ENCODE measurements around the gene IKBKG. TPM values are rescaled to one million over a fixed set of nuclear protein-coding genes. Genes with fewer than 3 reads are reported as not detected.

The IKBKG gene
- total and polyA plus RNA-seq, 2 of the 13 experiments (the other 11 are each of a cell fraction or from before 2014, with no cell fraction given) = 30.6 to 44.3 TPM

DNA sequence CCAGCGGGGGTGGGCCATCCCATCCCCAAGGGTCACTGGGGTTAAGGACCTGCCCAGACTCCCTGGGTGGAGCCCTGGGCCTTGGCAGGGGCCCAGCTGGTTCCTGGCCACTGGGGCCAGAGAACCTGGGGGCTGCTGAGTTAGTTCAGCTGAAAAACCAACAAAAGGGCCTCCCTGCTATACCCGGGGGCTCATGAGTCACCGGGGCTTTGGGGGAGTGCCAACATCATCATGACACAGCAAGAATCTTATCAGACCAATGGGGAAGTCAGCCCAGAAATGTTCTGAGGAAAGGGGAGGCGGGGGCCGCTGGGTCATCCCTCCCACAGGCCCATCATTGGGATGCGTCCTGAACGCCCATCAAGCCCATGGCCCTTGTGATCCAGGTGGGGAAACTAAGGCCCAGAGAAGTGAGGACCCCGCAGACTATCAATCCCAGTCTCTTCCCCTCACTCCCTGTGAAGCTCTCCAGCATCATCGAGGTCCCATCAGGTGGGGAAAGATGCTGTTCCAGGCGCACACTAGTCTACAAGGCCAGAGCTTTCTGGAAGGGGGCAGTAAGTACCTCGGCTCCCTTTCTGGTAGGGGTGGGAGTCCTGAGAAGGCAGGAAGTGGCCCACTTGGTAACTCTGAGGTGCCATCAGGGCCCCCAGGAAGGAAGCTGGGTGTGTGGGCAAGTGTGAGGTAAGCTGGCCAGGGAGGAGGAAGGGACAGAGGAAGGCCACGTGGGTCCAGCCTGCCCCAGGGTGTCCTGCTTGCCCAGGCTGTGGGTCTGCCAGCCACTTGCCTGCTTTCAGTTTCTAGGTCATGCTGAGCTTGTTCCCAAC, 5.3 kb upstream of the IKBKG start (continued):
- TF ChIP-seq, protein P1, sequence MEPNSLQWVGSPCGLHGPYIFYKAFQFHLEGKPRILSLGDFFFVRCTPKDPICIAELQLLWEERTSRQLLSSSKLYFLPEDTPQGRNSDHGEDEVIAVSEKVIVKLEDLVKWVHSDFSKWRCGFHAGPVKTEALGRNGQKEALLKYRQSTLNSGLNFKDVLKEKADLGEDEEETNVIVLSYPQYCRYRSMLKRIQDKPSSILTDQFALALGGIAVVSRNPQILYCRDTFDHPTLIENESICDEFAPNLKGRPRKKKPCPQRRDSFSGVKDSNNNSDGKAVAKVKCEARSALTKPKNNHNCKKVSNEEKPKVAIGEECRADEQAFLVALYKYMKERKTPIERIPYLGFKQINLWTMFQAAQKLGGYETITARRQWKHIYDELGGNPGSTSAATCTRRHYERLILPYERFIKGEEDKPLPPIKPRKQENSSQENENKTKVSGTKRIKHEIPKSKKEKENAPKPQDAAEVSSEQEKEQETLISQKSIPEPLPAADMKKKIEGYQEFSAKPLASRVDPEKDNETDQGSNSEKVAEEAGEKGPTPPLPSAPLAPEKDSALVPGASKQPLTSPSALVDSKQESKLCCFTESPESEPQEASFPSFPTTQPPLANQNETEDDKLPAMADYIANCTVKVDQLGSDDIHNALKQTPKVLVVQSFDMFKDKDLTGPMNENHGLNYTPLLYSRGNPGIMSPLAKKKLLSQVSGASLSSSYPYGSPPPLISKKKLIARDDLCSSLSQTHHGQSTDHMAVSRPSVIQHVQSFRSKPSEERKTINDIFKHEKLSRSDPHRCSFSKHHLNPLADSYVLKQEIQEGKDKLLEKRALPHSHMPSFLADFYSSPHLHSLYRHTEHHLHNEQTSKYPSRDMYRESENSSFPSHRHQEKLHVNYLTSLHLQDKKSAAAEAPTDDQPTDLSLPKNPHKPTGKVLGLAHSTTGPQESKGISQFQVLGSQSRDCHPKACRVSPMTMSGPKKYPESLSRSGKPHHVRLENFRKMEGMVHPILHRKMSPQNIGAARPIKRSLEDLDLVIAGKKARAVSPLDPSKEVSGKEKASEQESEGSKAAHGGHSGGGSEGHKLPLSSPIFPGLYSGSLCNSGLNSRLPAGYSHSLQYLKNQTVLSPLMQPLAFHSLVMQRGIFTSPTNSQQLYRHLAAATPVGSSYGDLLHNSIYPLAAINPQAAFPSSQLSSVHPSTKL (CRISPR knock-in tag; IDR thresholded peaks at IDR 0.05) = peak; percentile 69; the same call in 1 of the 2 replicates
- 0 out of 2 replicates have a peak, but pooled peaks have one; percentile 76 for TF ChIP-seq HNRNPL (IDR thresholded peaks at IDR 0.05; ENCODE audit: low read depth, low read length)
- TF ChIP-seq SP5 (CRISPR knock-in tag; IDR thresholded peaks at IDR 0.05; ENCODE audit: borderline replicate concordance, low read depth) = peak; percentile 67; the same call in 1 of the 2 replicates
- TF ChIP-seq XRCC5 (optimal IDR thresholded peaks at IDR 0.05; ENCODE audit: low read length) = peak; percentile 28
- peak; percentile 96 for TF ChIP-seq TFAP4 (IDR thresholded peaks at IDR 0.05; ENCODE audit: borderline replicate concordance, low read depth)
- TF ChIP-seq ZNF567 (CRISPR knock-in tag; IDR thresholded peaks at IDR 0.05; ENCODE audit: borderline replicate concordance) = no peak
- TF ChIP-seq ZFP36 (IDR thresholded peaks at IDR 0.05; ENCODE audit: borderline replicate concordance, low read depth, low read length, partially characterized antibody) = no peak
- peak; percentile 55 for TF ChIP-seq FOXA3 (CRISPR knock-in tag; IDR thresholded peaks at IDR 0.05)
- no peak for TF ChIP-seq ZNF484 (CRISPR knock-in tag; IDR thresholded peaks at IDR 0.05; ENCODE audit: borderline replicate concordance, low read depth)
- peak; percentile 58 for TF ChIP-seq BCL6 (CRISPR knock-in tag; IDR thresholded peaks at IDR 0.05)
- TF ChIP-seq NFRKB (IDR thresholded peaks at IDR 0.05) = no peak
- TF ChIP-seq JUND (CRISPR knock-in tag; IDR thresholded peaks at IDR 0.05) = peak; percentile 86
- TF ChIP-seq NR2F2 (IDR thresholded peaks at IDR 0.05; ENCODE audit: borderline replicate concordance, low read depth) = no peak
- TF ChIP-seq ZNF772 (CRISPR knock-in tag; IDR thresholded peaks at IDR 0.05) = peak; percentile 63; the same call in 1 of the 2 replicates
- no peak for TF ChIP-seq ZUFSP (CRISPR knock-in tag; IDR thresholded peaks at IDR 0.05; ENCODE audit: borderline replicate concordance)
- peak; percentile 75; the same call in 1 of the 2 replicates for TF ChIP-seq ZNF230 (CRISPR knock-in tag; IDR thresholded peaks at IDR 0.05)
- TF ChIP-seq RAD51 (IDR thresholded peaks at IDR 0.05; ENCODE audit: borderline replicate concordance) = no peak
- peak; percentile 74 for TF ChIP-seq ZBTB7B (CRISPR knock-in tag; IDR thresholded peaks at IDR 0.05)
- TF ChIP-seq EHMT2 (IDR thresholded peaks at IDR 0.05; ENCODE audit: borderline replicate concordance, low read depth, low read length) = no peak
- TF ChIP-seq DMAP1 (CRISPR knock-in tag; IDR thresholded peaks at IDR 0.05) = 0 out of 2 replicates have a peak, but pooled peaks have one; percentile 57
- TF ChIP-seq KLF16 (CRISPR knock-in tag; IDR thresholded peaks at IDR 0.05) = peak in 1 of 2 experiments; percentile 34; a peak in 1 of 4 replicates
- peak; percentile 81; the same call in 1 of the 2 replicates for TF ChIP-seq NFE2 (CRISPR knock-in tag; IDR thresholded peaks at IDR 0.05)
- peak; percentile 21; the same call in 1 of the 2 replicates for TF ChIP-seq MAZ (IDR thresholded peaks at IDR 0.05; ENCODE audit: borderline replicate concordance, low read depth, low read length)
- peak; percentile 56; the same call in 1 of the 2 replicates for TF ChIP-seq MAZ (CRISPR knock-in tag; IDR thresholded peaks at IDR 0.05; ENCODE audit: low read depth)
